Stomach smooth muscle (tissue), 2 donors: ENCODE results near the gene BTBD6.

ENCODE experiments used
- H3K27ac ChIP-seq: one replicate; pipeline ENCODE4 v1.7.0; 2013; ENCODE audit warnings: mild to moderate bottlenecking, low read length, inconsistent platforms
- H3K27me3 ChIP-seq, 2 donors: one replicate each; pipeline ENCODE4 v1.7.0; 2013; ENCODE audit warnings: low read length in 2 of 2; ENCODE audit not compliant: insufficient read depth in 2 of 2, control insufficient read depth in 1 of 2
- H3K36me3 ChIP-seq, 2 donors: one replicate each; pipeline ENCODE4 v1.7.0; 2013; ENCODE audit warnings: low read length in 2 of 2; ENCODE audit not compliant: control insufficient read depth in 2 of 2, insufficient read depth in 2 of 2
- H3K4me1 ChIP-seq: one replicate; pipeline ENCODE4 v1.7.0; 2013; ENCODE audit warnings: low read length; ENCODE audit not compliant: control insufficient read depth, insufficient read depth
- H3K4me3 ChIP-seq, 2 donors: one replicate each; pipeline ENCODE4 v1.7.0; 2013; ENCODE audit warnings: low read length in 2 of 2
- H3K9ac ChIP-seq, 2 donors: one replicate each; pipeline ENCODE4 v1.7.0; 2013; ENCODE audit warnings: low read length in 2 of 2, mild to moderate bottlenecking in 1 of 2
- H3K9me3 ChIP-seq, 2 donors: one replicate each; pipeline ENCODE4 v1.7.0; 2013; ENCODE audit warnings: low read length in 2 of 2; ENCODE audit not compliant: control insufficient read depth in 2 of 2
- donor health status: healthy.
- donor health status: Pancreatic carcinoma.

Gene BTBD6

GRCh38 chr14:105299654-105300541 is 51.6 kb downstream of the BTBD6 start:
- Histone ChIP-seq H3K9me3 (no peaks in the 10 kb centered on the region), H3K4me3 (peak overlapping the region; percentile 76 to 88), H3K27me3 (no peaks in the 10 kb centered on the region), H3K9ac (peak overlapping the region; percentile 72 to 87), H3K4me1 (peaks cover 16% of the 10 kb centered on the region), H3K36me3 (no peaks in the 10 kb centered on the region), H3K27ac (peak overlapping the region; percentile 82)
